Liver (tissue), 9 donors: Measurements from ENCODE around the gene SLC12A8. TPM values are rescaled to one million over a fixed set of nuclear protein-coding genes. Genes with fewer than 3 reads are reported as not detected.
A peak's percentile ranks its signal among the peaks of the same experiment; 100 is the strongest.

ENCODE experiments used
- DNase-seq: peaks from one replicate; pipeline ENCODE4 v3.0.0-alpha.2; 2017; ENCODE audit warnings: low spot score
- H3K27ac ChIP-seq, 2 donors: one replicate each; pipeline ENCODE4 v1.7.0; 2013; ENCODE audit warnings: inconsistent platforms in 2 of 2, low read length in 2 of 2, control low read depth in 1 of 2, low read depth in 1 of 2, mild to moderate bottlenecking in 1 of 2
- H3K27me3 ChIP-seq, 4 donors: one replicate each; pipeline versions ENCODE4 v1.6.1 to v1.7.0; 2013; ENCODE audit warnings: low read length in 3 of 4, inconsistent platforms in 1 of 4, mild to moderate bottlenecking in 1 of 4, moderate library complexity in 1 of 4; ENCODE audit not compliant: control insufficient read depth in 4 of 4, insufficient read depth in 4 of 4
- H3K36me3 ChIP-seq, 4 donors: one replicate each; pipeline versions ENCODE4 v1.6.1 to v1.7.0; 2013; ENCODE audit warnings: low read length in 3 of 4, mild to moderate bottlenecking in 3 of 4, low read depth in 1 of 4, moderate library complexity in 1 of 4; ENCODE audit not compliant: control insufficient read depth in 4 of 4, insufficient read depth in 3 of 4
- H3K4me1 ChIP-seq, 4 donors: one replicate each; pipeline versions ENCODE4 v1.6.1 to v1.7.0; 2013; ENCODE audit warnings: low read length in 3 of 4, mild to moderate bottlenecking in 3 of 4, moderate library complexity in 1 of 4; ENCODE audit not compliant: control insufficient read depth in 4 of 4, insufficient read depth in 4 of 4
- H3K4me3 ChIP-seq, 3 donors: one replicate each; pipeline versions ENCODE4 v1.6.1 to v1.7.0; 2013; ENCODE audit warnings: low read length in 3 of 3, control low read depth in 1 of 3, low read depth in 1 of 3, mild to moderate bottlenecking in 1 of 3
- H3K9ac ChIP-seq, 2 donors: one replicate each; pipeline ENCODE4 v1.7.0; 2013; ENCODE audit warnings: low read length in 2 of 2, mild to moderate bottlenecking in 2 of 2, moderate library complexity in 2 of 2, control low read depth in 1 of 2, low read depth in 1 of 2
- H3K9me3 ChIP-seq, 4 donors: one replicate each; pipeline versions ENCODE4 v1.6.1 to v1.7.0; 2013; ENCODE audit warnings: low read length in 3 of 4; ENCODE audit not compliant: control insufficient read depth in 4 of 4
- ATF3 ChIP-seq: IDR thresholded peaks from 2 replicates; pipeline ENCODE4 v1.6.1; 2016; ENCODE audit warnings: antibody characterized with exemption
- CTCF ChIP-seq: fragments of 150-350 bp; IDR thresholded peaks from 2 replicates; pipeline ENCODE4 v1.5.1; 2017; ENCODE audit warnings: improper control_type of control experiment, low read depth, low read length; ENCODE audit not compliant: missing input control
- EGR1 ChIP-seq, 2 donors: IDR thresholded peaks; 2 replicates each; pipeline ENCODE4 v1.6.1; 2016 to 2018; ENCODE audit warnings: antibody characterized with exemption in 2 of 2, low read depth in 2 of 2
- FOXA1 ChIP-seq: IDR thresholded peaks from 2 replicates; pipeline ENCODE4 v1.6.1; 2016; ENCODE audit warnings: antibody characterized with exemption
- GABPA ChIP-seq, 2 donors: IDR thresholded peaks in 1 of 2; conservative IDR thresholded peaks in 1 of 2; 2 replicates each; pipeline ENCODE4 v1.6.1; 2016; ENCODE audit warnings: antibody characterized with exemption in 2 of 2, mild to moderate bottlenecking in 1 of 2, moderate library complexity in 1 of 2
- HNF4A ChIP-seq, 2 donors: conservative IDR thresholded peaks; 2 replicates each; pipeline ENCODE4 v1.6.1; 2016; ENCODE audit warnings: antibody characterized with exemption in 2 of 2, mild to moderate bottlenecking in 2 of 2
- HNF4G ChIP-seq: IDR thresholded peaks from 2 replicates; pipeline ENCODE4 v1.6.1; 2016; ENCODE audit warnings: antibody characterized with exemption
- JUND ChIP-seq, 2 donors: IDR thresholded peaks; 2 replicates each; pipeline ENCODE4 v1.6.1; 2016; ENCODE audit warnings: antibody characterized with exemption in 2 of 2
- MAX ChIP-seq: IDR thresholded peaks from 2 replicates; pipeline ENCODE4 v1.6.1; 2016; ENCODE audit warnings: antibody characterized with exemption
- NR2F2 ChIP-seq: IDR thresholded peaks from 2 replicates; pipeline ENCODE4 v1.6.1; 2016; ENCODE audit warnings: antibody characterized with exemption
- RAD21 ChIP-seq, 2 donors: IDR thresholded peaks; 2 replicates each; pipeline ENCODE4 v1.6.1; 2016; ENCODE audit warnings: antibody characterized with exemption in 2 of 2, mild to moderate bottlenecking in 2 of 2
- REST ChIP-seq: IDR thresholded peaks from 2 replicates; pipeline ENCODE4 v1.6.1; 2016; ENCODE audit warnings: antibody characterized with exemption, mild to moderate bottlenecking
- RXRA ChIP-seq, 2 donors: IDR thresholded peaks; 2 replicates each; pipeline ENCODE4 v1.6.1; 2017 to 2018; ENCODE audit warnings: antibody characterized with exemption in 2 of 2, mild to moderate bottlenecking in 1 of 2
- SP1 ChIP-seq: IDR thresholded peaks from 2 replicates; pipeline ENCODE4 v1.6.1; 2018; ENCODE audit warnings: antibody characterized with exemption, mild to moderate bottlenecking
- YY1 ChIP-seq: IDR thresholded peaks from 2 replicates; pipeline ENCODE4 v1.6.1; 2016; ENCODE audit warnings: antibody characterized with exemption, mild to moderate bottlenecking
- WGBS: extraction: QIAGEN DNeasy Blood & Tissue Kit; methylation state at CpG from one replicate; pipeline ENCODE4 v1.1.7; 2013; 5-methylcytosine and 5-hydroxymethylcytosine counted together
- polyA plus RNA-seq, 2 donors: library from polyadenylated mRNA; stranded (reverse) in 1 of 2; unstranded in 1 of 2; fragments of 200-250 nt in 1 of 2; fragments of >200 nt in 1 of 2; fragmentation: Nextera tagmentation in 1 of 2; extraction: Ambion mirVana in 1 of 2; gene quantifications; one replicate each; pipeline versions ENCODE4 v1.2.1 to v1.2.3, GENCODE V29; 2013 to 2015
- total RNA-seq, 2 donors: library from RNA; depleted of rRNA; stranded (reverse); fragments of >200 nt; gene quantifications; one replicate each; pipeline ENCODE4 v1.2.3, GENCODE V29; 2014
- donor health status: healthy.
- donor health status: healthy.
- donor health status: healthy.
- donor health status: healthy.
- donor health status: healthy.

The SLC12A8 gene
- total and polyA plus RNA-seq, 4 donors = 2.7 to 20.3 (median 5.5) TPM

GRCh38 chr3:125203731-125204130, 8.8 kb downstream of the SLC12A8 start:
- Histone ChIP-seq H3K4me3 (no peak overlapping the region), H3K9me3 (no peaks in the 10 kb centered on the region), H3K27me3 (no peaks in the 10 kb centered on the region), H3K4me1 (peaks cover 0 to 3% (median 0%) of the 10 kb centered on the region in 4 donors), H3K27ac (no peak overlapping the region), H3K36me3 (no peaks in the 10 kb centered on the region), H3K9ac (no peak overlapping the region)
- DNase-seq = no peak
- no peak for TF ChIP-seq CTCF
- no peak for TF ChIP-seq RXRA (IDR thresholded peaks at IDR 0.05)

- WGBS = 93% methylated on average over 4 of the region's 4 CpGs
- H3K9me3 ChIP-seq = no peaks in the 10 kb centered on the region
- DNase-seq = no peak
- H3K27me3 ChIP-seq = no peaks in the 10 kb centered on the region
- H3K9ac ChIP-seq = no peak overlapping the region
- H3K4me1 ChIP-seq = no peaks in the 10 kb centered on the region
- no peaks in the 10 kb centered on the region for H3K36me3 ChIP-seq
- no peak overlapping the region for H3K4me3 ChIP-seq
- TF ChIP-seq HNF4A (conservative IDR thresholded peaks at IDR 0.05) = no peak
- TF ChIP-seq CTCF = no peak
- TF ChIP-seq GABPA (IDR thresholded peaks at IDR 0.05 in 1 of 2, conservative IDR thresholded peaks at IDR 0.05 in 1 of 2) = no peak
- TF ChIP-seq FOXA1 = no peak
- TF ChIP-seq JUND (IDR thresholded peaks at IDR 0.05) = no peak
- peak in 1 of 2 donors; percentile 41 for TF ChIP-seq RAD21 (IDR thresholded peaks at IDR 0.05)
- no peak for TF ChIP-seq ATF3
- H3K27ac ChIP-seq = no peak overlapping the region
These were observed 10.4 kb downstream of the SLC12A8 start for GRCh38 chr3:125202197-125202596.

GRCh38 chr3:125200731-125201139, 11.8 kb downstream of the SLC12A8 start:
- TF ChIP-seq YY1 (peak; percentile 97), GABPA (IDR thresholded peaks at IDR 0.05 in 1 of 2, conservative IDR thresholded peaks at IDR 0.05 in 1 of 2) (no peak), SP1 (peak; percentile 28), REST (no peak), JUND (IDR thresholded peaks at IDR 0.05) (no peak), NR2F2 (no peak), HNF4G (no peak), MAX (no peak), RXRA (IDR thresholded peaks at IDR 0.05) (peak in 1 of 2 donors; percentile 29), FOXA1 (no peak), RAD21 (IDR thresholded peaks at IDR 0.05) (peak in 1 of 2 donors; percentile 32), EGR1 (IDR thresholded peaks at IDR 0.05; ENCODE audit: low read depth in 2 of 2) (no peak)
- no peaks in the 10 kb centered on the region for H3K36me3 ChIP-seq
- no peaks in the 10 kb centered on the region for H3K4me1 ChIP-seq
- H3K27me3 ChIP-seq = no peaks in the 10 kb centered on the region
- 36% methylated on average over 6 of the region's 6 CpGs for WGBS
- H3K9ac ChIP-seq = no peak overlapping the region
- no peak overlapping the region for H3K27ac ChIP-seq
- no peak for DNase-seq
- no peak overlapping the region for H3K4me3 ChIP-seq
- H3K9me3 ChIP-seq = no peaks in the 10 kb centered on the region
